K562 (cell line): ENCODE data around the gene UNC45A. TPM values are rescaled to one million over a fixed set of nuclear protein-coding genes. Genes with fewer than 3 reads are reported as not detected.

Experiments
- C11orf30 ChIP-seq: fragments of 450-650 bp; IDR thresholded peaks from 2 replicates; pipeline ENCODE4 v1.6.1; 2016; ENCODE audit warnings: low read depth, mild to moderate bottlenecking
- CBFA2T3 ChIP-seq: fragments of 450-650 bp; IDR thresholded peaks from 2 replicates; pipeline ENCODE4 v1.6.1; 2017
- CHD1 ChIP-seq: fragments of 200-600 bp; sonication (generic); IDR thresholded peaks from one replicate; pipeline ENCODE4 v1.6.1; 2012; ENCODE audit warnings: mild to moderate bottlenecking, moderate library complexity, low read length, inconsistent platforms
- CTBP1 ChIP-seq: fragments of 450-650 bp; IDR thresholded peaks from 2 replicates; pipeline ENCODE4 v1.6.1; 2016; ENCODE audit warnings: borderline replicate concordance
- KDM2B ChIP-seq: fragments of 250-450 bp; sonication (Bioruptor Pico); IDR thresholded peaks from 2 replicates; pipeline ENCODE4 v1.8.0; 2021; ENCODE audit warnings: mild to moderate bottlenecking, moderate library complexity
- KLF10 ChIP-seq: fragments of 250-450 bp; sonication (Bioruptor Pico); IDR thresholded peaks from 2 replicates; pipeline ENCODE4 v1.6.1; 2021; ENCODE audit warnings: matching md5 sums
- PTRF ChIP-seq: fragments of 450-650 bp; IDR thresholded peaks from 2 replicates; pipeline ENCODE4 v1.6.1; 2016; ENCODE audit warnings: mild to moderate bottlenecking, missing genetic modification characterization, missing compliant biosample characterization
- ZBTB8A ChIP-seq: fragments of 450-650 bp; IDR thresholded peaks from 2 replicates; pipeline ENCODE4 v1.6.1; 2018; ENCODE audit warnings: mild to moderate bottlenecking, moderate library complexity; ENCODE audit not compliant: partially characterized antibody
- ZNF143 ChIP-seq: sonication (generic); formaldehyde crosslinking; IDR thresholded peaks from 2 replicates; pipeline ENCODE4 v1.9.0; 2022; ENCODE audit warnings: mild to moderate bottlenecking, missing genetic modification reagents
- ZNF175 ChIP-seq: fragments of 200-800 bp; sonication (Bioruptor generic); IDR thresholded peaks from 2 replicates; pipeline ENCODE4 v1.6.1; 2016; ENCODE audit warnings: low read depth, mild to moderate bottlenecking, missing genetic modification characterization, missing compliant biosample characterization
- ZNF561 ChIP-seq: fragments of 450-650 bp; formaldehyde crosslinking; conservative IDR thresholded peaks from 2 replicates; pipeline ENCODE4 v1.4.0; 2020; ENCODE audit warnings: mild to moderate bottlenecking, moderate library complexity
- polyA plus RNA-seq, 8 experiments: library from polyadenylated mRNA; depleted of rRNA in 4 of 8; stranded (reverse) in 5 of 8; unstranded in 3 of 8; fragments of >200 nt; fragmentation: Nextera tagmentation in 2 of 8; fragmentation: Illumina TruSeq in 1 of 8; extraction: Ambion mirVana in 2 of 8; extraction: Trizol in 1 of 8; gene quantifications; 2 replicates each; pipeline versions ENCODE4 v1.2.1 to v1.2.3, GENCODE V29; 2011 to 2014; ENCODE audit warnings: inconsistent platforms in 1 of 8, missing spikeins in 1 of 8
- total RNA-seq, 7 experiments: library from RNA; depleted of rRNA in 6 of 7; stranded (reverse); fragments of >200 nt in 6 of 7; fragmentation: Illumina TruSeq in 2 of 7; extraction: Trizol in 2 of 7; gene quantifications; 2 replicates each; pipeline versions ENCODE4 v1.2.1 to v1.2.3, GENCODE V29; 2011 to 2021; ENCODE audit warnings: low replicate concordance in 1 of 7
- TF ChIP-seq, protein P1 (sequence below): fragments of 450-650 bp; IDR thresholded peaks from 2 replicates; pipeline ENCODE4 v1.6.1; 2017; ENCODE audit warnings: antibody characterized with exemption
- TF ChIP-seq, protein P2 (sequence below): sonication (generic); formaldehyde crosslinking; IDR thresholded peaks from 2 replicates; pipeline ENCODE4 v1.8.0; 2022; ENCODE audit warnings: mild to moderate bottlenecking, missing genetic modification reagents, borderline replicate concordance
- TF ChIP-seq, protein P3 (sequence below): sonication (generic); formaldehyde crosslinking; IDR thresholded peaks from 2 replicates; pipeline ENCODE4 v1.8.1; 2022; ENCODE audit warnings: missing genetic modification reagents
- TF ChIP-seq, protein P4 (sequence below): sonication (generic); formaldehyde crosslinking; IDR thresholded peaks from 2 replicates; pipeline ENCODE4 v1.8.0; 2022; ENCODE audit warnings: mild to moderate bottlenecking, missing genetic modification reagents
- TF ChIP-seq, protein P5 (sequence below): sonication (generic); formaldehyde crosslinking; IDR thresholded peaks from 2 replicates; pipeline ENCODE4 v1.8.0; 2023; ENCODE audit warnings: missing genetic modification reagents, mild to moderate bottlenecking, borderline replicate concordance

Gene UNC45A
- total and polyA plus RNA-seq, 9 of the 15 experiments (the other 6 are each of a cell fraction or from before 2014, with no cell fraction given), result 22.4 to 79.3 (median 43.7) TPM

DNA sequence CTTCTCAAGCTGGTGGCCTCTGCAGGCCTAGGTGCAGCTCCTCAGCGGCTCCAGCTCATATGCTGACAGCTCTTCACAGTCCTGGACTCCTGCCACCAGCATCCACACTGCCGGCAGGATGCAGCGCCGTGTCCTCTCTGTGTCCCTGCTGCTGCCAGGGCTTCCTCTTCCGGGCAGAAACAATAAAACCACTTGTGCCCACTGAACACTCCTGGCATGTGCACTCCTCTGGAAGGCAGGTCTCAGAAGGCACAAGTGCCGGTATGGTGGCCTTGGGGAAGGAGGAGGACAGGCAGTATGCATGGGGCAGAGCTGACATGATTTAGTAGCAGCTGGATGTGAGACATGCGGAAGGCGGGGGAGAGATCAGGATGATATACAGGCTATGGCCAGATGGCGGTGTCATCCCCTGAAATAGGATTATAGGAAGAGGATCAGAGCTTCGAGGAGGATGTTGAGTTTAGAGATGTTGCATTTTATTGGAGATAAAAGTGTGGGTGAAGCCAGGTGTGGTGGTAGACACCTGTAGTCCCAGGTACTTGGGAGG, 39.4 kb upstream of the UNC45A start (continued):
- TF ChIP-seq, protein P1, sequence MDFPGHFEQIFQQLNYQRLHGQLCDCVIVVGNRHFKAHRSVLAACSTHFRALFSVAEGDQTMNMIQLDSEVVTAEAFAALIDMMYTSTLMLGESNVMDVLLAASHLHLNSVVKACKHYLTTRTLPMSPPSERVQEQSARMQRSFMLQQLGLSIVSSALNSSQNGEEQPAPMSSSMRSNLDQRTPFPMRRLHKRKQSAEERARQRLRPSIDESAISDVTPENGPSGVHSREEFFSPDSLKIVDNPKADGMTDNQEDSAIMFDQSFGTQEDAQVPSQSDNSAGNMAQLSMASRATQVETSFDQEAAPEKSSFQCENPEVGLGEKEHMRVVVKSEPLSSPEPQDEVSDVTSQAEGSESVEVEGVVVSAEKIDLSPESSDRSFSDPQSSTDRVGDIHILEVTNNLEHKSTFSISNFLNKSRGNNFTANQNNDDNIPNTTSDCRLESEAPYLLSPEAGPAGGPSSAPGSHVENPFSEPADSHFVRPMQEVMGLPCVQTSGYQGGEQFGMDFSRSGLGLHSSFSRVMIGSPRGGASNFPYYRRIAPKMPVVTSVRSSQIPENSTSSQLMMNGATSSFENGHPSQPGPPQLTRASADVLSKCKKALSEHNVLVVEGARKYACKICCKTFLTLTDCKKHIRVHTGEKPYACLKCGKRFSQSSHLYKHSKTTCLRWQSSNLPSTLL, result no peak
- no peak for TF ChIP-seq ZNF561 (CRISPR knock-in tag)
- no peak for TF ChIP-seq ZNF175 (CRISPR knock-in tag)
- no peak for TF ChIP-seq ZBTB8A
- TF ChIP-seq, protein P2, sequence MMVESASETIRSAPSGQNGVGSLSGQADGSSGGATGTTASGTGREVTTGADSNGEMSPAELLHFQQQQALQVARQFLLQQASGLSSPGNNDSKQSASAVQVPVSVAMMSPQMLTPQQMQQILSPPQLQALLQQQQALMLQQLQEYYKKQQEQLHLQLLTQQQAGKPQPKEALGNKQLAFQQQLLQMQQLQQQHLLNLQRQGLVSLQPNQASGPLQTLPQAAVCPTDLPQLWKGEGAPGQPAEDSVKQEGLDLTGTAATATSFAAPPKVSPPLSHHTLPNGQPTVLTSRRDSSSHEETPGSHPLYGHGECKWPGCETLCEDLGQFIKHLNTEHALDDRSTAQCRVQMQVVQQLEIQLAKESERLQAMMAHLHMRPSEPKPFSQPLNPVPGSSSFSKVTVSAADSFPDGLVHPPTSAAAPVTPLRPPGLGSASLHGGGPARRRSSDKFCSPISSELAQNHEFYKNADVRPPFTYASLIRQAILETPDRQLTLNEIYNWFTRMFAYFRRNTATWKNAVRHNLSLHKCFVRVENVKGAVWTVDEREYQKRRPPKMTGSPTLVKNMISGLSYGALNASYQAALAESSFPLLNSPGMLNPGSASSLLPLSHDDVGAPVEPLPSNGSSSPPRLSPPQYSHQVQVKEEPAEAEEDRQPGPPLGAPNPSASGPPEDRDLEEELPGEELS (CRISPR knock-in tag), result no peak
- TF ChIP-seq, protein P3, sequence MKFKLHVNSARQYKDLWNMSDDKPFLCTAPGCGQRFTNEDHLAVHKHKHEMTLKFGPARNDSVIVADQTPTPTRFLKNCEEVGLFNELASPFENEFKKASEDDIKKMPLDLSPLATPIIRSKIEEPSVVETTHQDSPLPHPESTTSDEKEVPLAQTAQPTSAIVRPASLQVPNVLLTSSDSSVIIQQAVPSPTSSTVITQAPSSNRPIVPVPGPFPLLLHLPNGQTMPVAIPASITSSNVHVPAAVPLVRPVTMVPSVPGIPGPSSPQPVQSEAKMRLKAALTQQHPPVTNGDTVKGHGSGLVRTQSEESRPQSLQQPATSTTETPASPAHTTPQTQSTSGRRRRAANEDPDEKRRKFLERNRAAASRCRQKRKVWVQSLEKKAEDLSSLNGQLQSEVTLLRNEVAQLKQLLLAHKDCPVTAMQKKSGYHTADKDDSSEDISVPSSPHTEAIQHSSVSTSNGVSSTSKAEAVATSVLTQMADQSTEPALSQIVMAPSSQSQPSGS (CRISPR knock-in tag), result no peak
- TF ChIP-seq, protein P4, sequence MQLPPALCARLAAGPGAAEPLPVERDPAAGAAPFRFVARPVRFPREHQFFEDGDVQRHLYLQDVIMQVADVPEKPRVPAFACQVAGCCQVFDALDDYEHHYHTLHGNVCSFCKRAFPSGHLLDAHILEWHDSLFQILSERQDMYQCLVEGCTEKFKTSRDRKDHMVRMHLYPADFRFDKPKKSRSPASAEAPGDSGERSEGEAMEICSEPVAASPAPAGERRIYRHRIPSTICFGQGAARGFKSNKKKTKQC, result no peak
- TF ChIP-seq PTRF (tag), result no peak
- peak; percentile 87 for TF ChIP-seq CTBP1
- no peak for TF ChIP-seq CHD1
- TF ChIP-seq KDM2B (CRISPR knock-in tag), result no peak
- TF ChIP-seq ZNF143 (CRISPR knock-in tag), result no peak
- TF ChIP-seq C11orf30, result no peak
- peak; percentile 79 for TF ChIP-seq CBFA2T3
- no peak for TF ChIP-seq KLF10
- TF ChIP-seq, protein P5, sequence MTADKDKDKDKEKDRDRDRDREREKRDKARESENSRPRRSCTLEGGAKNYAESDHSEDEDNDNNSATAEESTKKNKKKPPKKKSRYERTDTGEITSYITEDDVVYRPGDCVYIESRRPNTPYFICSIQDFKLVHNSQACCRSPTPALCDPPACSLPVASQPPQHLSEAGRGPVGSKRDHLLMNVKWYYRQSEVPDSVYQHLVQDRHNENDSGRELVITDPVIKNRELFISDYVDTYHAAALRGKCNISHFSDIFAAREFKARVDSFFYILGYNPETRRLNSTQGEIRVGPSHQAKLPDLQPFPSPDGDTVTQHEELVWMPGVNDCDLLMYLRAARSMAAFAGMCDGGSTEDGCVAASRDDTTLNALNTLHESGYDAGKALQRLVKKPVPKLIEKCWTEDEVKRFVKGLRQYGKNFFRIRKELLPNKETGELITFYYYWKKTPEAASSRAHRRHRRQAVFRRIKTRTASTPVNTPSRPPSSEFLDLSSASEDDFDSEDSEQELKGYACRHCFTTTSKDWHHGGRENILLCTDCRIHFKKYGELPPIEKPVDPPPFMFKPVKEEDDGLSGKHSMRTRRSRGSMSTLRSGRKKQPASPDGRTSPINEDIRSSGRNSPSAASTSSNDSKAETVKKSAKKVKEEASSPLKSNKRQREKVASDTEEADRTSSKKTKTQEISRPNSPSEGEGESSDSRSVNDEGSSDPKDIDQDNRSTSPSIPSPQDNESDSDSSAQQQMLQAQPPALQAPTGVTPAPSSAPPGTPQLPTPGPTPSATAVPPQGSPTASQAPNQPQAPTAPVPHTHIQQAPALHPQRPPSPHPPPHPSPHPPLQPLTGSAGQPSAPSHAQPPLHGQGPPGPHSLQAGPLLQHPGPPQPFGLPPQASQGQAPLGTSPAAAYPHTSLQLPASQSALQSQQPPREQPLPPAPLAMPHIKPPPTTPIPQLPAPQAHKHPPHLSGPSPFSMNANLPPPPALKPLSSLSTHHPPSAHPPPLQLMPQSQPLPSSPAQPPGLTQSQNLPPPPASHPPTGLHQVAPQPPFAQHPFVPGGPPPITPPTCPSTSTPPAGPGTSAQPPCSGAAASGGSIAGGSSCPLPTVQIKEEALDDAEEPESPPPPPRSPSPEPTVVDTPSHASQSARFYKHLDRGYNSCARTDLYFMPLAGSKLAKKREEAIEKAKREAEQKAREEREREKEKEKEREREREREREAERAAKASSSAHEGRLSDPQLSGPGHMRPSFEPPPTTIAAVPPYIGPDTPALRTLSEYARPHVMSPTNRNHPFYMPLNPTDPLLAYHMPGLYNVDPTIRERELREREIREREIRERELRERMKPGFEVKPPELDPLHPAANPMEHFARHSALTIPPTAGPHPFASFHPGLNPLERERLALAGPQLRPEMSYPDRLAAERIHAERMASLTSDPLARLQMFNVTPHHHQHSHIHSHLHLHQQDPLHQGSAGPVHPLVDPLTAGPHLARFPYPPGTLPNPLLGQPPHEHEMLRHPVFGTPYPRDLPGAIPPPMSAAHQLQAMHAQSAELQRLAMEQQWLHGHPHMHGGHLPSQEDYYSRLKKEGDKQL (CRISPR knock-in tag), result no peak
